ENCODE data around the gene CLCN1. TPM values are rescaled to one million over a fixed set of nuclear protein-coding genes. Genes with fewer than 3 reads are reported as not detected.

CLCN1 gene
- total RNA-seq, 1 experiment from 2014 or later, result 0.55 TPM

GRCh38 chr7:143394777-143395176 lies 78.9 kb downstream of the CLCN1 start:
- no peaks in the 10 kb centered on the region for H3K9me3 ChIP-seq (ENCODE audit: low read length)
- no peak overlapping the region for H3K4me2 ChIP-seq (ENCODE audit: low read length)
- H2AFZ ChIP-seq (ENCODE audit: low read length), result no peak overlapping the region
- H3K4me1 ChIP-seq (ENCODE audit: insufficient read depth, low read length), result no peaks in the 10 kb centered on the region
- DNase-seq (no peak), ATAC-seq (no peak)
- H3K79me2 ChIP-seq (ENCODE audit: low read length), result no peaks in the 10 kb centered on the region
- H3F3A ChIP-seq (ENCODE audit: low read length, unreplicated experiment), result no peaks in the 10 kb centered on the region
- CTCF ChIA-PET, result interaction anchor here (0.6 kb wide), 1 partner anchor 14 kb away, joined by 5 read pairs; no protein-coding TSS in a partner anchor
- TF ChIP-seq, protein P1, sequence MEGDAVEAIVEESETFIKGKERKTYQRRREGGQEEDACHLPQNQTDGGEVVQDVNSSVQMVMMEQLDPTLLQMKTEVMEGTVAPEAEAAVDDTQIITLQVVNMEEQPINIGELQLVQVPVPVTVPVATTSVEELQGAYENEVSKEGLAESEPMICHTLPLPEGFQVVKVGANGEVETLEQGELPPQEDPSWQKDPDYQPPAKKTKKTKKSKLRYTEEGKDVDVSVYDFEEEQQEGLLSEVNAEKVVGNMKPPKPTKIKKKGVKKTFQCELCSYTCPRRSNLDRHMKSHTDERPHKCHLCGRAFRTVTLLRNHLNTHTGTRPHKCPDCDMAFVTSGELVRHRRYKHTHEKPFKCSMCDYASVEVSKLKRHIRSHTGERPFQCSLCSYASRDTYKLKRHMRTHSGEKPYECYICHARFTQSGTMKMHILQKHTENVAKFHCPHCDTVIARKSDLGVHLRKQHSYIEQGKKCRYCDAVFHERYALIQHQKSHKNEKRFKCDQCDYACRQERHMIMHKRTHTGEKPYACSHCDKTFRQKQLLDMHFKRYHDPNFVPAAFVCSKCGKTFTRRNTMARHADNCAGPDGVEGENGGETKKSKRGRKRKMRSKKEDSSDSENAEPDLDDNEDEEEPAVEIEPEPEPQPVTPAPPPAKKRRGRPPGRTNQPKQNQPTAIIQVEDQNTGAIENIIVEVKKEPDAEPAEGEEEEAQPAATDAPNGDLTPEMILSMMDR (conservative IDR thresholded peaks at IDR 0.05; ENCODE audit: low read depth, low read length), result no peak
- TF ChIP-seq EZH2 (IDR thresholded peaks at IDR 0.05; ENCODE audit: low read length, unreplicated experiment), result no peak
- no peak for TF ChIP-seq EZH2phosphoT487 (IDR thresholded peaks at IDR 0.05; ENCODE audit: borderline replicate concordance, low read length)
- peaks cover 8% of the 10 kb centered on the region; the same call in 1 of the 2 replicates for H3K36me3 ChIP-seq (ENCODE audit: low read depth, low read length)
- H3K9me2 ChIP-seq (replicated peaks; ENCODE audit: low read length), result no peaks in the 10 kb centered on the region
- POLR2A ChIA-PET (ENCODE audit: unreplicated experiment), result no interaction called here
- no peaks in the 10 kb centered on the region for H3K27me3 ChIP-seq (ENCODE audit: low read length)
- intact Hi-C loops (cut with micrococcal nuclease), result no loop called here
- H3K4me3 ChIP-seq (ENCODE audit: low read length), result no peak overlapping the region
- no peak overlapping the region for H3K9ac ChIP-seq (ENCODE audit: low read length)
- BruUV-seq (replicated peaks), result no TSS peak
- H4K20me1 ChIP-seq (ENCODE audit: low read length), result no peaks in the 10 kb centered on the region
- H3K27ac ChIP-seq (ENCODE audit: low read length), result no peak overlapping the region

- TF ChIP-seq, protein P1 (conservative IDR thresholded peaks at IDR 0.05; ENCODE audit: low read depth, low read length), result peak; percentile 29; the same call in 1 of the 2 replicates
- no peak for TF ChIP-seq EZH2 (IDR thresholded peaks at IDR 0.05; ENCODE audit: low read length, unreplicated experiment)
- TF ChIP-seq EZH2phosphoT487 (IDR thresholded peaks at IDR 0.05; ENCODE audit: borderline replicate concordance, low read length), result no peak
- POLR2A ChIA-PET (ENCODE audit: unreplicated experiment), result no interaction called here
- H3K36me3 ChIP-seq (ENCODE audit: low read depth, low read length), result peaks cover 4% of the 10 kb centered on the region; the same call in 1 of the 2 replicates
- H3F3A ChIP-seq (ENCODE audit: low read length, unreplicated experiment), result no peaks in the 10 kb centered on the region
- no peak overlapping the region for H2AFZ ChIP-seq (ENCODE audit: low read length)
- DNase-seq (no peak), ATAC-seq (no peak)
- intact Hi-C loops (cut with micrococcal nuclease), result no loop called here
- no peaks in the 10 kb centered on the region for H4K20me1 ChIP-seq (ENCODE audit: low read length)
- no peaks in the 10 kb centered on the region for H3K9me3 ChIP-seq (ENCODE audit: low read length)
- no TSS peak for BruUV-seq (replicated peaks)
- H3K9me2 ChIP-seq (replicated peaks; ENCODE audit: low read length), result no peaks in the 10 kb centered on the region
- H3K9ac ChIP-seq (ENCODE audit: low read length), result no peak overlapping the region
- H3K27ac ChIP-seq (ENCODE audit: low read length), result no peak overlapping the region
- no peaks in the 10 kb centered on the region for H3K79me2 ChIP-seq (ENCODE audit: low read length)
- H3K4me1 ChIP-seq (ENCODE audit: insufficient read depth, low read length), result no peaks in the 10 kb centered on the region
- CTCF ChIA-PET, result no interaction called here
- no peak overlapping the region for H3K4me2 ChIP-seq (ENCODE audit: low read length)
- no peaks in the 10 kb centered on the region for H3K27me3 ChIP-seq (ENCODE audit: low read length)
- no peak overlapping the region for H3K4me3 ChIP-seq (ENCODE audit: low read length)
Measured at GRCh38 chr7:143395187-143396149, 79.6 kb downstream of the CLCN1 start.

GRCh38 chr7:143396182-143396581 lies 80.3 kb downstream of the CLCN1 start:
- ChIA-PET POLR2A (ENCODE audit: unreplicated experiment) (no interaction called here), CTCF (no interaction called here)
- Histone ChIP-seq H3K4me3 (ENCODE audit: low read length) (no peak overlapping the region), H3F3A (ENCODE audit: low read length, unreplicated experiment) (no peaks in the 10 kb centered on the region), H2AFZ (ENCODE audit: low read length) (no peak overlapping the region), H3K9me3 (ENCODE audit: low read length) (no peaks in the 10 kb centered on the region), H3K79me2 (ENCODE audit: low read length) (no peaks in the 10 kb centered on the region), H3K36me3 (ENCODE audit: low read depth, low read length) (peaks cover 3% of the 10 kb centered on the region; the same call in 1 of the 2 replicates), H4K20me1 (ENCODE audit: low read length) (no peaks in the 10 kb centered on the region), H3K4me1 (ENCODE audit: insufficient read depth, low read length) (no peaks in the 10 kb centered on the region), H3K4me2 (ENCODE audit: low read length) (no peak overlapping the region), H3K27me3 (ENCODE audit: low read length) (no peaks in the 10 kb centered on the region), H3K9ac (ENCODE audit: low read length) (no peak overlapping the region), H3K27ac (ENCODE audit: low read length) (no peak overlapping the region), H3K9me2 (replicated peaks; ENCODE audit: low read length) (no peaks in the 10 kb centered on the region)
- BruUV-seq (replicated peaks), result no TSS peak
- intact Hi-C loops (cut with micrococcal nuclease), result no loop called here
- DNase-seq, result no peak
- TF ChIP-seq EZH2 (IDR thresholded peaks at IDR 0.05; ENCODE audit: low read length, unreplicated experiment), result no peak
- TF ChIP-seq, protein P1 (conservative IDR thresholded peaks at IDR 0.05; ENCODE audit: low read depth, low read length), result no peak
- TF ChIP-seq EZH2phosphoT487 (IDR thresholded peaks at IDR 0.05; ENCODE audit: borderline replicate concordance, low read length), result no peak
- ATAC-seq, result no peak
